ENCODE results near the gene PRSS56. TPM values are rescaled to one million over a fixed set of nuclear protein-coding genes. Genes with fewer than 3 reads are reported as not detected.
"Not testable (repeated sequence)": the region's sequence is repeated elsewhere in the genome, so short reads cannot be mapped to it uniquely, and the experiment has no call there.

The PRSS56 gene
- total RNA-seq, 1 donor, result not detected

DNA sequence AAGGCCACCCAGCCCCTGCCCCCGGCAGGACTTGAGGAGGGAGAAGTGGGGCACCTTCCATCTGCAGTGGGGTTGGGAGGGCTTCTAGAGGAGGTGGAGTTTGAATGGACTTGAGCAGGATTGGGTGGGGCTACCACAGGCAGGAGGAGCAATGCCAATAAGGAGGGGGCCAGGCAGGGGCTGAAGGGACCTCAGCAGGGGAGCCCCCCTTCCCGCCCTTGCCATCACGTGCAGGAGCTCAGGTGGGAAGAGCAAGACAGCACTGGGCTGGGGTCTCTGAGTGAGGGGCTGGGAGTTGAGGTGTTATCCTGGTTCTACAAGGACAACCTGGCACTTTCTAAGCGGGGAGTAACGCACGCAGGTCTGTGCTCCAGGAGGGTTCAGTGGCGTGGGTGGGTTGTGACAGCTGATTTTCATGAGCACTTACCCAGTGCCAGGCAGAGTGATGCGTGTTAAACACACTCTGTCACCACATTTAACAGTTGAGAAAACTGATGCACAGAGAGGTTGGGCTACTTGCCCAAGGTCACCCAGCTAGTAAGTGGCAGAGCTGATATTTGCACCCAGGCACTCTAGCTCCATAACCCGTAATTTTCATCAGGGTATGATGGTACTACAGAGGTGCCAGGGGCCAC is 10.6 kb downstream of the PRSS56 start:
- Histone ChIP-seq H3K4me1 (ENCODE audit: insufficient read depth, low read length) (no peaks in the 10 kb centered on the region), H3K79me2 (ENCODE audit: insufficient read depth, low read length) (no peaks in the 10 kb centered on the region), H3K9me3 (ENCODE audit: low read depth, low read length) (no peaks in the 10 kb centered on the region), H2AFZ (ENCODE audit: low read length) (no peak overlapping the region), H3K27me3 (ENCODE audit: insufficient read depth, low read length) (no peaks in the 10 kb centered on the region), H3K27ac (ENCODE audit: low read depth, low read length) (no peak overlapping the region), H3K4me2 (ENCODE audit: insufficient read depth, low read length) (no peak overlapping the region), H3K4me3 (ENCODE audit: insufficient read depth, low read length) (no peak overlapping the region), H3K36me3 (ENCODE audit: insufficient read depth, low read length) (no peaks in the 10 kb centered on the region), H4K20me1 (ENCODE audit: insufficient read depth, low read length) (no peaks in the 10 kb centered on the region)
- TF ChIP-seq, protein P1, sequence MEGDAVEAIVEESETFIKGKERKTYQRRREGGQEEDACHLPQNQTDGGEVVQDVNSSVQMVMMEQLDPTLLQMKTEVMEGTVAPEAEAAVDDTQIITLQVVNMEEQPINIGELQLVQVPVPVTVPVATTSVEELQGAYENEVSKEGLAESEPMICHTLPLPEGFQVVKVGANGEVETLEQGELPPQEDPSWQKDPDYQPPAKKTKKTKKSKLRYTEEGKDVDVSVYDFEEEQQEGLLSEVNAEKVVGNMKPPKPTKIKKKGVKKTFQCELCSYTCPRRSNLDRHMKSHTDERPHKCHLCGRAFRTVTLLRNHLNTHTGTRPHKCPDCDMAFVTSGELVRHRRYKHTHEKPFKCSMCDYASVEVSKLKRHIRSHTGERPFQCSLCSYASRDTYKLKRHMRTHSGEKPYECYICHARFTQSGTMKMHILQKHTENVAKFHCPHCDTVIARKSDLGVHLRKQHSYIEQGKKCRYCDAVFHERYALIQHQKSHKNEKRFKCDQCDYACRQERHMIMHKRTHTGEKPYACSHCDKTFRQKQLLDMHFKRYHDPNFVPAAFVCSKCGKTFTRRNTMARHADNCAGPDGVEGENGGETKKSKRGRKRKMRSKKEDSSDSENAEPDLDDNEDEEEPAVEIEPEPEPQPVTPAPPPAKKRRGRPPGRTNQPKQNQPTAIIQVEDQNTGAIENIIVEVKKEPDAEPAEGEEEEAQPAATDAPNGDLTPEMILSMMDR (IDR thresholded peaks at IDR 0.05; ENCODE audit: extremely low read depth, low read depth, low read length), result no peak
- peak; percentile 59 for DNase-seq (ENCODE audit: insufficient read length, low spot score, missing footprints)

DNA sequence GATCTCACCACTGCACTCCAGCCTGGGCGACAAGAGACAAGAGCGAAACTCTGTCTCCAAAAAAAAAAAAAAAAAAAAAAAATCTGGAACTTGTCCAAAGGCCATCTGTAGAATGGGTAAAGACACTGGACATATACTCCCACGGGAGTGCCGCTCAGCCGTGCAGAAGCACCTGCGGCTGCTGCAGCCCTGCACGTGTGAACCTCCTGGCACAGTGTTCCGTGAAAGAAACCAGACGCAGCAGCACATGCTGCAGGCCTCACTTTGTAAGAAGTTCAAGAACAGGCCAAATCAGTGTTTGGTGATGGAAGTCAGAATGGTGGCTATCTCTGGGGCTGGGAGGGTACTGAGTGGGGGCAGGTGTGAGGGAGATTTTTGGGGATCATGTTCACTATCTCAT is 12.2 kb downstream of the PRSS56 start:
- DNase-seq (ENCODE audit: insufficient read length, low spot score, missing footprints), result peak; percentile 47
- Histone ChIP-seq H3K4me2 (ENCODE audit: insufficient read depth, low read length) (no peak overlapping the region), H3K4me1 (ENCODE audit: insufficient read depth, low read length) (no peaks in the 10 kb centered on the region), H4K20me1 (ENCODE audit: insufficient read depth, low read length) (no peaks in the 10 kb centered on the region), H3K27me3 (ENCODE audit: insufficient read depth, low read length) (peaks cover 1% of the 10 kb centered on the region), H3K36me3 (ENCODE audit: insufficient read depth, low read length) (no peaks in the 10 kb centered on the region), H3K79me2 (ENCODE audit: insufficient read depth, low read length) (no peaks in the 10 kb centered on the region), H3K9me3 (ENCODE audit: low read depth, low read length) (peaks cover 5% of the 10 kb centered on the region), H2AFZ (ENCODE audit: low read length) (no peak overlapping the region), H3K27ac (ENCODE audit: low read depth, low read length) (no peak overlapping the region), H3K4me3 (ENCODE audit: insufficient read depth, low read length) (no peak overlapping the region)
- TF ChIP-seq, protein P1 (IDR thresholded peaks at IDR 0.05; ENCODE audit: extremely low read depth, low read depth, low read length), result no peak

DNA sequence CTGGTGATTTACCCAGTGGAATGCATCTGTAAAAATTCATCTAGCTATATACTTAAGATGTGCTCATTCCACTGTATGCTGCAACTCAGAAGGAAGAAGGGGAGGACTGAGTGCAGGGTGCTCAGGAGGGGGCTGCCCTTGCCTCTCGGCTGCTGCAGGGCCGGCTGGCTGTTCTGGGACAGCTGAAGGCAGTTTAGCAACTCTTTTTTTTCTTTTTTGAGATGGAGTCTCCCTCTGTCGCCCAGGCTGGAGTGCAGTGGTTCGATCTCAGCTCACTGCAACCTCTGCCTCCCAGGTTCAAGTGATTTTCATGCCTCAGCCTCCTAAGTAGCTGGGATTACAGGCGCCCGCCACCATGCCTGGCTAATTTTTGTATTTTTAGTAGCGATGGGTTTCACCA is 12.6 kb downstream of the PRSS56 start:
- H3K9me3 ChIP-seq (ENCODE audit: low read depth, low read length); H3K27ac ChIP-seq (ENCODE audit: low read depth, low read length); H3K79me2 ChIP-seq (ENCODE audit: insufficient read depth, low read length); H3K36me3 ChIP-seq (ENCODE audit: insufficient read depth, low read length); H2AFZ ChIP-seq (ENCODE audit: low read length); H4K20me1 ChIP-seq (ENCODE audit: insufficient read depth, low read length); H3K27me3 ChIP-seq (ENCODE audit: insufficient read depth, low read length); H3K4me3 ChIP-seq (ENCODE audit: insufficient read depth, low read length); H3K4me1 ChIP-seq (ENCODE audit: insufficient read depth, low read length); H3K4me2 ChIP-seq (ENCODE audit: insufficient read depth, low read length): not testable (repeated sequence)
- peak; percentile 57 for DNase-seq (ENCODE audit: insufficient read length, low spot score, missing footprints)

DNA sequence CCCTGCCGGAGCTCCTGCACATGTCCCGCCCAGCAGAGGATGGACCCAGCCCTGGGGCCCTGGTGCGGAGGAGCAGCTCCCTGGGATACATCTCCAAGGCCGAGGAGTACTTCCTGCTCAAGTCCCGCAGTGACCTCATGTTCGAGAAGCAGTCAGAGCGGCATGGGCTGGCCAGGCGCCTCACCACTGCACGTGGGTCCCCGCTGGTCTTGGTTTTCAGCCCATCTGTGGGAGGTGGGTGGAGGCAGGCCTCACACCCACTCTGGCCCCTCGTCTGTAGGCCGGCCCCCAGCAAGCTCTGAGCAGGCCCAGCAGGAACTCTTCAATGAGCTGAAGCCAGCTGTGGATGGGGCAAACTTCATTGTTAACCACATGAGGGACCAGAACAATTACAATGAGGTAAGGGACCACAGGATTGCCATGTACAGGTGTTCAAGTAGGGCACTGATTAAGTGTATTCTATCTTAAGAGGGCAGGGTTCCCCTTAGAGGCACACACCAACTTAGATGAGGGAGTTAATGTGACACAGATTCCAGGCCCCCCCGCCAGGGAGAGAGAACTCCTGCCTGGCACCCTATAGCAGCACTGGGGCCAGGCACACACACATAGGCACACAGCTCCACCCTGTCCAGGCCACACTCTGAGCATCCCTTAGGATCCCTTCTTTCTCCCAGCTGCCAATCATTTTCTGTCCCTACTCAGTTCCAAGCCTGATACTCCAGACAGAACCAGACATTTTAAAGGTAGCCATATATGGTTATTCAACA is 13.9 kb downstream of the PRSS56 start:
- Histone ChIP-seq H3K4me2 (ENCODE audit: insufficient read depth, low read length) (no peak overlapping the region), H4K20me1 (ENCODE audit: insufficient read depth, low read length) (no peaks in the 10 kb centered on the region), H3K27ac (ENCODE audit: low read depth, low read length) (no peak overlapping the region), H3K27me3 (ENCODE audit: insufficient read depth, low read length) (peaks cover 8% of the 10 kb centered on the region), H3K9me3 (ENCODE audit: low read depth, low read length) (peaks cover 5% of the 10 kb centered on the region), H3K36me3 (ENCODE audit: insufficient read depth, low read length) (no peaks in the 10 kb centered on the region), H3K4me3 (ENCODE audit: insufficient read depth, low read length) (no peak overlapping the region), H3K4me1 (ENCODE audit: insufficient read depth, low read length) (no peaks in the 10 kb centered on the region), H2AFZ (ENCODE audit: low read length) (no peak overlapping the region), H3K79me2 (ENCODE audit: insufficient read depth, low read length) (no peaks in the 10 kb centered on the region)
- TF ChIP-seq, protein P1 (IDR thresholded peaks at IDR 0.05; ENCODE audit: extremely low read depth, low read depth, low read length), result no peak
- peak; percentile 90 for DNase-seq (ENCODE audit: insufficient read length, low spot score, missing footprints)
